OCI-LY1 (cell line): ENCODE results near the gene CLTCL1.

Experiments
- H2AFZ ChIP-seq: fragments of 200-600 bp; sonication (generic), shearing (Covaris generic); 2 replicates; pipeline ENCODE4 v1.6.0; 2014; ENCODE audit warnings: antibody characterized with exemption, mild to moderate bottlenecking, low read length
- H3F3A ChIP-seq: fragments of 200-600 bp; sonication (generic), shearing (Covaris generic); 2 replicates; pipeline ENCODE4 v1.6.0; 2014; ENCODE audit warnings: mild to moderate bottlenecking, antibody characterized with exemption, low read length, moderate library complexity; ENCODE audit not compliant: insufficient read depth
- H3K27ac ChIP-seq: fragments of 200-600 bp; sonication (generic); 2 replicates; pipeline ENCODE4 v1.5.1; 2014; ENCODE audit warnings: low read length, mixed run types, mild to moderate bottlenecking, low read depth; ENCODE audit not compliant: poor library complexity, severe bottlenecking
- H3K27me3 ChIP-seq: fragments of 200-600 bp; sonication (generic); 2 replicates; pipeline ENCODE4 v1.6.0; 2014; ENCODE audit warnings: antibody characterized with exemption, mild to moderate bottlenecking, low read length, moderate library complexity; ENCODE audit not compliant: insufficient read depth
- H3K36me3 ChIP-seq: fragments of 200-600 bp; sonication (generic); 2 replicates; pipeline ENCODE4 v1.6.1; 2014; ENCODE audit warnings: mild to moderate bottlenecking, antibody characterized with exemption, low read length, moderate library complexity, mixed read lengths; ENCODE audit not compliant: insufficient read depth
- H3K4me1 ChIP-seq: fragments of 200-600 bp; sonication (generic); 2 replicates; pipeline ENCODE4 v1.5.1; 2014; ENCODE audit warnings: mild to moderate bottlenecking, low read length, moderate library complexity; ENCODE audit not compliant: insufficient read depth, severe bottlenecking
- H3K4me2 ChIP-seq: fragments of 200-600 bp; sonication (generic), shearing (Covaris generic); 2 replicates; pipeline ENCODE4 v1.6.1; 2014; ENCODE audit warnings: low read length
- H3K4me3 ChIP-seq: fragments of 200-600 bp; sonication (generic); 2 replicates; pipeline ENCODE4 v1.5.1; 2014; ENCODE audit warnings: low read length, low read depth, mild to moderate bottlenecking, mixed read lengths; ENCODE audit not compliant: poor library complexity, severe bottlenecking
- H3K79me2 ChIP-seq: fragments of 200-600 bp; shearing (Covaris generic); 2 replicates; pipeline ENCODE4 v1.6.1; 2016; ENCODE audit warnings: mixed run types, low read length, mixed read lengths; ENCODE audit not compliant: insufficient read depth
- H3K9ac ChIP-seq: fragments of 200-600 bp; sonication (generic), shearing (Covaris generic); 2 replicates; pipeline ENCODE4 v1.6.1; 2014; ENCODE audit warnings: mild to moderate bottlenecking, low read length, mixed read lengths
- H3K9me2 ChIP-seq: fragments of 200-600 bp; sonication (generic), shearing (Covaris generic); 2 replicates; pipeline ENCODE4 v1.6.1; 2014; ENCODE audit warnings: low read depth, mild to moderate bottlenecking, low read length, mixed read lengths
- H3K9me3 ChIP-seq: fragments of 200-600 bp; shearing (Covaris generic); 2 replicates; pipeline ENCODE4 v1.6.1; 2014; ENCODE audit warnings: low read length, mixed read lengths
- H4K20me1 ChIP-seq: fragments of 200-600 bp; sonication (generic), shearing (Covaris generic); 2 replicates; pipeline ENCODE4 v1.6.0; 2016; ENCODE audit warnings: mild to moderate bottlenecking, low read length; ENCODE audit not compliant: insufficient read depth
- EZH2 ChIP-seq: fragments of 200-600 bp; sonication (generic), shearing (Covaris generic); IDR thresholded peaks from 2 replicates; pipeline ENCODE4 v1.8.0; 2017; ENCODE audit warnings: borderline replicate concordance, mixed run types, mild to moderate bottlenecking, antibody characterized with exemption, low read length, moderate library complexity, mixed read lengths
- TF ChIP-seq, protein P1 (sequence below): fragments of 200-600 bp; sonication (generic), shearing (Covaris generic); IDR thresholded peaks from 2 replicates; pipeline ENCODE4 v1.5.1; 2017; ENCODE audit warnings: mild to moderate bottlenecking, antibody characterized with exemption, low read length, moderate library complexity, mixed read lengths

CLTCL1 gene

DNA sequence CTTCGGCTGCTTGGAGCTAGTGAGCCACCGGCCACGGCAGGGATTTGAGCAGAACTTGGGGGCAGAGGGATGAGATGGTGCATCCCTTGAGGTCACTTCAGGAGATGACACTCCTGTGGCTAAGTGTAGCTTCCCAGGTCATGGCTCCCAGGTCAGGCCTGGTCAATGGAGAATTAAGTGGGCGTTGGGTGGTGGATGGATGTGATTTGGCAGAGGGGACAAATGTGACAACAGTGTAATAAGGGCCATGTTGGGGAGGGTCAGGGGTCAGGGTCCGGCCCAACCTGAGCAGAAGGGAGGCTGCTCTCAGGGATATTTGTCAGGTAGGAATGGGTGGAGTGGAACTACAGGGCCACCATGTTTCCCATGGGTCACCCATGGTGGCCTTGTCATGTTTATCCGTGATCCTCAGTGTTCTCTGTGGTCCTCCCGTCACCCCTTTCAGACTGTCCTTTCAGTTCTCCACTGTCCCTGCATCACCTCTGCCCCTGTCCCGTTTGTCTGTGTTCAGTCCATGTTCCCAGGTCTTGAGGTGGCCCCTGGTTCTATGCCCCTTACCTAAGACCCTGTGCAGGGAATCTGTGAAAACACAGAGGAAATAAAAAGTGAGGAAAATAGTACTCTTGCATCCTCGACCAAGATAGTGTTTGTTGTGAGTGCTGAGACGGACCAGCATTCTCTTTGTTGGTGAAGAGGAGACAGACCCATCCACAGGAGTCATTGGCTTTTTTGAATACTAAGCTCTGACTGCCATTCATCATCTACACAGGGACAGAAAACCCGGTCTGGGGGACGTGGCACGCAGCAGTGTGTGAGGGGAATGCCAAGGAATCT is 119.1 kb downstream of the CLTCL1 start:
- H3K36me3 ChIP-seq = peaks cover 7% of the 10 kb centered on the region; the same call in 1 of the 2 replicates
- H3K27me3 ChIP-seq = peaks cover 7% of the 10 kb centered on the region
- peaks cover 62% of the 10 kb centered on the region for H3K4me1 ChIP-seq
- H3F3A ChIP-seq = no peaks in the 10 kb centered on the region
- no peaks in the 10 kb centered on the region for H3K9me3 ChIP-seq
- H4K20me1 ChIP-seq = no peaks in the 10 kb centered on the region
- H3K4me2 ChIP-seq = peak overlapping the region; percentile 100
- H3K27ac ChIP-seq = peak overlapping the region; percentile 83
- no peak overlapping the region for H2AFZ ChIP-seq
- TF ChIP-seq EZH2 = no peak
- TF ChIP-seq, protein P1, sequence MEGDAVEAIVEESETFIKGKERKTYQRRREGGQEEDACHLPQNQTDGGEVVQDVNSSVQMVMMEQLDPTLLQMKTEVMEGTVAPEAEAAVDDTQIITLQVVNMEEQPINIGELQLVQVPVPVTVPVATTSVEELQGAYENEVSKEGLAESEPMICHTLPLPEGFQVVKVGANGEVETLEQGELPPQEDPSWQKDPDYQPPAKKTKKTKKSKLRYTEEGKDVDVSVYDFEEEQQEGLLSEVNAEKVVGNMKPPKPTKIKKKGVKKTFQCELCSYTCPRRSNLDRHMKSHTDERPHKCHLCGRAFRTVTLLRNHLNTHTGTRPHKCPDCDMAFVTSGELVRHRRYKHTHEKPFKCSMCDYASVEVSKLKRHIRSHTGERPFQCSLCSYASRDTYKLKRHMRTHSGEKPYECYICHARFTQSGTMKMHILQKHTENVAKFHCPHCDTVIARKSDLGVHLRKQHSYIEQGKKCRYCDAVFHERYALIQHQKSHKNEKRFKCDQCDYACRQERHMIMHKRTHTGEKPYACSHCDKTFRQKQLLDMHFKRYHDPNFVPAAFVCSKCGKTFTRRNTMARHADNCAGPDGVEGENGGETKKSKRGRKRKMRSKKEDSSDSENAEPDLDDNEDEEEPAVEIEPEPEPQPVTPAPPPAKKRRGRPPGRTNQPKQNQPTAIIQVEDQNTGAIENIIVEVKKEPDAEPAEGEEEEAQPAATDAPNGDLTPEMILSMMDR = no peak
- peak overlapping the region; percentile 87 for H3K4me3 ChIP-seq
- H3K9me2 ChIP-seq = no peaks in the 10 kb centered on the region
- peaks cover 13% of the 10 kb centered on the region for H3K79me2 ChIP-seq
- peak overlapping the region; percentile 100 for H3K9ac ChIP-seq

DNA sequence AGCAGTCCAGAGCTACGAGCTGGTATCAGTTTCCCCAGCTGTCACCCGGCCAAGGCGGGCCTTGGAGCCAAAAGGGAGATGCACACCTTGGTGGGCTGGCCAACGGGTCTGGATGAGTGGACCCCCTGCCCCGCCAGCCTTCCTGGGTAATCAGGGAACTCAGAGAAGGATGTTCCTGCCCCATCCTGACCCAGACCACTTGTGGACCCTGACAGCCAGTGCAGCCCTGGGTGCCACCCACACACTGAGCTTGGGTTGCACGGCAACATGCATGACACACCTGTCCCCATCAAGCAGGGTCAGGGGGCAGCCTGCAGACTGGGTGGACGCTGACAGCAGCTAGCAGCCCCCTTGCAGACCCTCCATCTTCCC is 121.6 kb downstream of the CLTCL1 start:
- TF ChIP-seq EZH2 = no peak
- TF ChIP-seq, protein P1 = no peak
- H3K4me2 ChIP-seq = no peak overlapping the region
- no peak overlapping the region; the same call in 1 of the 2 replicates for H3K9ac ChIP-seq
- H3K27ac ChIP-seq = no peak overlapping the region
- no peak overlapping the region for H3K4me3 ChIP-seq
- no peaks in the 10 kb centered on the region for H4K20me1 ChIP-seq
- H3F3A ChIP-seq = no peaks in the 10 kb centered on the region
- no peaks in the 10 kb centered on the region; the same call in 1 of the 2 replicates for H3K36me3 ChIP-seq
- peaks cover 37% of the 10 kb centered on the region for H3K4me1 ChIP-seq
- H3K79me2 ChIP-seq = peaks cover 13% of the 10 kb centered on the region
- H3K27me3 ChIP-seq = peaks cover 13% of the 10 kb centered on the region
- H3K9me3 ChIP-seq = no peaks in the 10 kb centered on the region
- no peak overlapping the region for H2AFZ ChIP-seq
- H3K9me2 ChIP-seq = no peaks in the 10 kb centered on the region

DNA sequence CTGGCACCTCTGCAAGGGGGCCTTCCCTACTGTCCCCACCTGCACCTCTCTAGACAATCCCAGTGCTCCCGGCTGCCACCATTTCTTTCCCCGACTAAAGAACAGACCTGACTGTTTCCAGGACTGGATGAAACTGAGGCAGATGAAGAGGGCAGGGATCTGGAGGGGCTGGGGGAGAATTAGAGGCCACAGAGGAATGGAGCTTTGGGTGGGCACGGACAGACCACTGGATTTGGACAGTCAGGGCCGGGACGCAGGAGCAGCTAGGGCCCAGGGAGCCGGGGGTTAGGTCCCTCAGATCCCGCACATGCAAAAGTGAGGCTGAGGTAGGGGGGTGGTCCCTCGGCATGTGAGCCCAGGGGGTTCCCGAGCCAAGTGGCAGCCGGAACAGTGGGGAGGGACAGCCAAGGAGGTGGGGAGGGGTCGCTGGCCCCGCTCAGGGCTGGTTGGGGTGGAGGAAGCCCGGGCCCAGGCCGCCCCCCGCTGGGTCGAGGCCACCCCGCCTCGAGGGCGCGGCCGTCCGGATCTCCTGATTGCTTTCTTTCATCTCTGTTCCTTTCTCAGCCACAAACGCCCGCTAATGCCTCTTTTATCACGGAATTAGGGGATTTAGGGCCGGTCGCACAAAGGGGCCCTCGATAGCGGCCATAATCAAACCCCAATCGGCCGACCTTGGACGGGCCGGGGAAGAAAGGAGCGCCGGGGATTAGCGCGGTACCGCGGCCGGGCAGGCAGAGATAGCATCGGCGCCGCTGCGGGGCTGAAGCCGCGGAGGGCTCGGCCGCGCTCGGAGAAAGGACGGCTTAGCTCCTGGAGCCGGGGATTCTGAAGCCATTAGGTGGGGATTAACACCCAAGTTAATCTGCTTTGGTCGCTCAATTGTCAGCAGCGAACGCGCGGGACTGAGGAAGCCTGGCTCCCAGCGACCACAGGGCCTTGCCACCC is 122.2 kb downstream of the CLTCL1 start:
- H3K27me3 ChIP-seq = peaks cover 13% of the 10 kb centered on the region
- H2AFZ ChIP-seq = no peak overlapping the region
- no peak overlapping the region for H3K9ac ChIP-seq
- H3K9me2 ChIP-seq = no peaks in the 10 kb centered on the region
- no peaks in the 10 kb centered on the region for H3K9me3 ChIP-seq
- no peak overlapping the region for H3K27ac ChIP-seq
- H3F3A ChIP-seq = no peaks in the 10 kb centered on the region
- no peaks in the 10 kb centered on the region; the same call in 1 of the 2 replicates for H3K36me3 ChIP-seq
- H3K4me1 ChIP-seq = peaks cover 30% of the 10 kb centered on the region
- H3K4me2 ChIP-seq = no peak overlapping the region
- no peaks in the 10 kb centered on the region for H4K20me1 ChIP-seq
- TF ChIP-seq EZH2 = no peak
- TF ChIP-seq, protein P1 = no peak
- H3K4me3 ChIP-seq = no peak overlapping the region
- H3K79me2 ChIP-seq = peaks cover 13% of the 10 kb centered on the region
